Tibial artery (tissue), 4 donors: ENCODE data around the gene HLA-E.
A peak's percentile ranks its signal among the peaks of the same experiment; 100 is the strongest.
"Not testable (repeated sequence)": the region's sequence is repeated elsewhere in the genome, so short reads cannot be mapped to it uniquely, and the experiment has no call there.

Experiments
- DNase-seq, 2 donors: peaks; one replicate each; pipeline ENCODE4 v3.0.0-alpha.2; 2019
- H3K27ac ChIP-seq, 2 donors: fragments of 200-600 bp; sonication (generic) in 1 of 2; 1 replicate in 1 of 2; 2 replicates in 1 of 2; pipeline ENCODE4 v1.5.1; 2018 to 2019; ENCODE audit warnings: mild to moderate bottlenecking in 1 of 2
- H3K27me3 ChIP-seq, 2 donors: fragments of 200-600 bp; sonication (generic) in 1 of 2; one replicate each; pipeline versions ENCODE4 v1.5.1 to v1.6.0; 2016 to 2019
- H3K36me3 ChIP-seq, 3 donors: fragments of 200-600 bp; sonication (generic) in 2 of 3; one replicate each; pipeline ENCODE4 v1.5.1; 2016 to 2019; ENCODE audit warnings: mild to moderate bottlenecking in 2 of 3
- H3K4me1 ChIP-seq, 4 donors: fragments of 200-600 bp; sonication (generic) in 2 of 4; 1 replicate in 3 of 4; 2 replicates in 1 of 4; pipeline ENCODE4 v1.5.1; 2016 to 2019
- H3K4me3 ChIP-seq, 2 donors: fragments of 200-600 bp; sonication (generic) in 1 of 2; 1 replicate in 1 of 2; 2 replicates in 1 of 2; pipeline ENCODE4 v1.5.1; 2018 to 2019; ENCODE audit warnings: mild to moderate bottlenecking in 2 of 2
- H3K9me3 ChIP-seq, 3 donors: fragments of 200-600 bp; sonication (generic) in 1 of 3; one replicate each; pipeline ENCODE4 v1.5.1; 2016 to 2019
- CTCF ChIP-seq, 2 experiments: fragments of 200-600 bp in 1 of 2; fragments of 450-650 bp in 1 of 2; IDR thresholded peaks; one replicate each; pipeline ENCODE4 v1.5.1; 2017 to 2019; ENCODE audit warnings: antibody characterized with exemption in 2 of 2, mild to moderate bottlenecking in 1 of 2, moderate library complexity in 1 of 2
- intact Hi-C: fragments of 100-400 bp; cut with DNase I; formaldehyde crosslinking; loops from one replicate; pipeline ENCODE4 v1.15.0; 2023; ENCODE audit warnings: low total_unique reads

The HLA-E gene

DNA sequence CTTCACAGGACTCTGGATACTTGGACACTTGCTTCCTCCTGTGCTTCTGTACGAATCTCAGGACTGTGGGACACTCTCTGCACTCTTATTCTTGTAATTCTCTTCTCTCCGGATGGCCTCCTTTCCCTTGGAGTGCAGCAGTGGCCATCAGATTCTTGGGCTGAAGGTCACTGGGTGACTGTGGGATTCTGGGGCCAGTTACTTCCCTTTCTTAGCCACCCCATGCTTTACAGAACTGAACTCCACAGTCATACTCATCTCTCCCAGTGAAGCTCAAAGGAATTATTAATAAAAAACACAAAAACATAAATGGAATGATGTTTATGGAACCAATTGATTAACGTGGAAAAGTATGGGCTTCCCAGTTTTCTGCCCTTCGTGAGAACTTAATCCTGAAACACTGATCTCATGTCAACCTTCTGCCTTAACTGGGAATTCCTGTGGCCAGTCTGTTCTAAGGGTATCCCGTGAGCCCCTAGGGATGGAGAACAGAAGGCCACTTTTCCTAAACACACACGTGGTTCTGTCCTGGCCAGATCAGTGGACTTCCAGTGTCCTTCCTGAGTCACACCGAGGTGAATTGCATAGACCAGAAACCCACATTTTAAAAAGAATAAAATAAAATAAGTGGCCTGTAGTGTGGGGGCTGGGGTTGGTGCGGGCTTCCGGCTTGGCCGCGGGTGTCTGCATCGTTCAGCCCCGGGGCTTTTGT is 23.6 kb upstream of the HLA-E start:
- Histone ChIP-seq H3K36me3 (no peaks in the 10 kb centered on the region), H3K4me1 (peaks cover 0 to 23% (median 19%) of the 10 kb centered on the region in 4 donors), H3K27ac (no peak overlapping the region), H3K4me3 (peak overlapping the region; percentile 45 to 55), H3K9me3 (no peaks in the 10 kb centered on the region), H3K27me3 (peaks cover 14 to 92% of the 10 kb centered on the region in 2 donors)
- no peak for DNase-seq
- intact Hi-C loops: no loop called here
- TF ChIP-seq CTCF (IDR thresholded peaks at IDR 0.05): no peak

DNA sequence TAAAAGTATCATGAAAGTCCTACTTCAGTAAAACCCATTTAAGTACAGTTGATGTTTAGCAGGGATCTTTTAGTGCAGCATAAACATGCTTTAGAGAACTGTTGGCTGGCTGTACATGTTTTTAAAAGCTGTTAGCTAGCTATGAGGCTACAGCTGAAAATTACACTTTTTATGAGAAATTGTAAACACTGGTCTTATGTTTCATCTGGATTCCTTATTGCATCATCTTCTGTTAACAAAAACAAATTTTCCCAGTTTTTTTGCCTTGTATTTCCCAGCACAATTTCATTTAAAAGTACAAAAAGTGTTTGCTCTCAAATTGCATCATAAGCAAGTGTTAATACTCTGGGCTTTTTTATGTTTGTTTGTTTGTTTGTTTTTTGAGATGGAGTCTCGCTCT is 18.3 kb upstream of the HLA-E start:
- no peak for DNase-seq
- Histone ChIP-seq H3K36me3 (no peaks in the 10 kb centered on the region), H3K4me1 (peaks cover 0 to 12% (median 9%) of the 10 kb centered on the region in 4 donors), H3K27me3 (peaks cover 7 to 63% of the 10 kb centered on the region in 2 donors), H3K9me3 (no peaks in the 10 kb centered on the region), H3K4me3 (no peak overlapping the region), H3K27ac (no peak overlapping the region)
- TF ChIP-seq CTCF (IDR thresholded peaks at IDR 0.05): no peak
- intact Hi-C loops: no loop called here

GRCh38 chr6:30475116-30475515 is 14.2 kb upstream of the HLA-E start:
- H3K4me1 ChIP-seq, H3K36me3 ChIP-seq, DNase-seq, intact Hi-C loops, H3K4me3 ChIP-seq, H3K9me3 ChIP-seq, H3K27ac ChIP-seq: not testable (repeated sequence)
- peaks cover 0 to 54% of the 10 kb centered on the region in 2 donors for H3K27me3 ChIP-seq

DNA sequence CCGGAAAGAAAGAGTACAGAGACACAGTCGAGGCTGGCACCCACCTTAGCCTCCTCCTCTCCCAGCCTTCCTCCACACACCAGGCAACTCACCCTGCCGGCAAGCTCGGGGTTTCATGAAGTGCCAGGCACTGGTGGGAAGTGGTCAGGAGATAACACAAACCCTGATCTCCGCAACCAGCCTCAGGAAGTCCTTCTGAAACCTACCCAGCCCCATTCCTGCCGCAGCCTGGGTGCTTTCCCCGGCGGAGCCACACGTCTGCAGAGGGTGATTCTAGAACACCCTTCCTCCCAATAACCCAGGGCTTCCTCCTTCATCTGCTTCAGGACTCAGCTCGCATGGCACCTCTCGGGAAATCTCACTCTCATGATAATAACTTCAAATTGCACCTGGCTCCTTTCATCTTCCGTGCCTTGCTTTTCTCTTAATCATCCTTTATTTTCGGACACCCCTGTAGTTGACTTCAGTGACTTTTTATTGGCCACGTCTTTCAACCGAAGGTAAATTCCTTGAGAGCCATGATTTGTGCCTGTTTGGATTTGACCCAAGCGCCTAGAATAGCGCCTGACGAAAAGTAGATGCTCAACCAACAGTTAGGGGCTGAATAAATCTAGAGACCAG is 8.7 kb upstream of the HLA-E start:
- no peak overlapping the region for H3K27ac ChIP-seq
- TF ChIP-seq CTCF (IDR thresholded peaks at IDR 0.05): no peak
- H3K36me3 ChIP-seq: no peaks in the 10 kb centered on the region
- peaks cover 0 to 56% of the 10 kb centered on the region in 2 donors for H3K27me3 ChIP-seq
- intact Hi-C loops: loop anchor here (5.0 kb wide), 1 partner anchor 62 kb away; no protein-coding TSS in a partner anchor
- H3K4me1 ChIP-seq: peaks cover 0 to 5% (median 2%) of the 10 kb centered on the region in 4 donors
- DNase-seq: no peak
- H3K9me3 ChIP-seq: no peaks in the 10 kb centered on the region
- H3K4me3 ChIP-seq: no peak overlapping the region

- peaks cover 0 to 5% (median 2%) of the 10 kb centered on the region in 4 donors for H3K4me1 ChIP-seq
- peaks cover 0 to 50% of the 10 kb centered on the region in 2 donors for H3K27me3 ChIP-seq
- no peak for DNase-seq
- no peaks in the 10 kb centered on the region for H3K36me3 ChIP-seq
- no peak for TF ChIP-seq CTCF (IDR thresholded peaks at IDR 0.05)
- intact Hi-C loops: loop anchor here (5.0 kb wide), 1 partner anchor 61 kb away; no protein-coding TSS in a partner anchor
- no peaks in the 10 kb centered on the region for H3K9me3 ChIP-seq
- no peak overlapping the region for H3K27ac ChIP-seq
- no peak overlapping the region for H3K4me3 ChIP-seq
These were observed 7.9 kb upstream of the HLA-E start for GRCh38 chr6:30481211-30481964.
